ENCODE results near the gene FRMD5. TPM values are rescaled to one million over a fixed set of nuclear protein-coding genes. Genes with fewer than 3 reads are reported as not detected.
"Not testable (repeated sequence)": the region's sequence is repeated elsewhere in the genome, so short reads cannot be mapped to it uniquely, and the experiment has no call there.

FRMD5 gene
- total and polyA plus RNA-seq, 2 donors from 2014 or later = 0.32 to 0.41 TPM

GRCh38 chr15:44033894-44034293 lies 161.2 kb downstream of the FRMD5 start:
- H3K4me1 ChIP-seq (ENCODE audit: control insufficient read depth in 2 of 3, insufficient read depth in 2 of 3, low read depth in 1 of 3, low read length in 3 of 3) = peaks cover 0 to 2% (median 0%) of the 10 kb centered on the region in 3 donors
- DNase-seq (peak in 3 of 5 donors; percentile 31 to 53 (median 48)), FAIRE-seq (no peak)
- H3K9ac ChIP-seq (ENCODE audit: low read length in 3 of 3) = no peak overlapping the region
- intact Hi-C loops (cut with DNase I) = no loop called here
- H3K27me3 ChIP-seq (ENCODE audit: control insufficient read depth, insufficient read depth, low read length) = no peaks in the 10 kb centered on the region
- H3K27ac ChIP-seq (ENCODE audit: low read depth in 2 of 2, low read length in 2 of 2) = no peak overlapping the region
- H3K36me3 ChIP-seq (ENCODE audit: control insufficient read depth in 2 of 3, insufficient read depth in 3 of 3, low read length in 3 of 3) = no peaks in the 10 kb centered on the region
- no peak overlapping the region for H3K4me3 ChIP-seq (ENCODE audit: low read length in 3 of 3)
- H3K9me3 ChIP-seq (ENCODE audit: control insufficient read depth in 2 of 3, insufficient read depth in 1 of 3, low read length in 3 of 3) = no peaks in the 10 kb centered on the region
- no peak for TF ChIP-seq CTCF (IDR thresholded peaks at IDR 0.05; ENCODE audit: borderline replicate concordance, extremely low read depth, insufficient read depth)

GRCh38 chr15:44032820-44033219 lies 162.3 kb downstream of the FRMD5 start:
- intact Hi-C loops (cut with DNase I); H3K36me3 ChIP-seq (ENCODE audit: control insufficient read depth in 2 of 3, insufficient read depth in 3 of 3, low read length in 3 of 3); H3K27ac ChIP-seq (ENCODE audit: low read depth in 2 of 2, low read length in 2 of 2); H3K9me3 ChIP-seq (ENCODE audit: control insufficient read depth in 2 of 3, insufficient read depth in 1 of 3, low read length in 3 of 3); DNase-seq; H3K4me3 ChIP-seq (ENCODE audit: low read length in 3 of 3); H3K9ac ChIP-seq (ENCODE audit: low read length in 3 of 3); FAIRE-seq; H3K4me1 ChIP-seq (ENCODE audit: control insufficient read depth in 2 of 3, insufficient read depth in 2 of 3, low read depth in 1 of 3, low read length in 3 of 3); H3K27me3 ChIP-seq (ENCODE audit: control insufficient read depth, insufficient read depth, low read length): not testable (repeated sequence)

- no peaks in the 10 kb centered on the region for H3K36me3 ChIP-seq (ENCODE audit: control insufficient read depth in 2 of 3, insufficient read depth in 3 of 3, low read length in 3 of 3)
- DNase-seq (peak in 1 of 5 donors; percentile 49), FAIRE-seq (no peak)
- H3K9ac ChIP-seq (ENCODE audit: low read length in 3 of 3) = no peak overlapping the region
- H3K27me3 ChIP-seq (ENCODE audit: control insufficient read depth, insufficient read depth, low read length) = no peaks in the 10 kb centered on the region
- intact Hi-C loops (cut with DNase I) = no loop called here
- H3K9me3 ChIP-seq (ENCODE audit: control insufficient read depth in 2 of 3, insufficient read depth in 1 of 3, low read length in 3 of 3) = no peaks in the 10 kb centered on the region
- no peak overlapping the region for H3K27ac ChIP-seq (ENCODE audit: low read depth in 2 of 2, low read length in 2 of 2)
- TF ChIP-seq CTCF (IDR thresholded peaks at IDR 0.05; ENCODE audit: borderline replicate concordance, extremely low read depth, insufficient read depth) = no peak
- no peak overlapping the region for H3K4me3 ChIP-seq (ENCODE audit: low read length in 3 of 3)
- H3K4me1 ChIP-seq (ENCODE audit: control insufficient read depth in 2 of 3, insufficient read depth in 2 of 3, low read depth in 1 of 3, low read length in 3 of 3) = no peaks in the 10 kb centered on the region
These were observed 165.0 kb downstream of the FRMD5 start for GRCh38 chr15:44029940-44030568.

GRCh38 chr15:44029003-44029402 lies 166.1 kb downstream of the FRMD5 start:
- no peaks in the 10 kb centered on the region for H3K36me3 ChIP-seq (ENCODE audit: control insufficient read depth in 2 of 3, insufficient read depth in 3 of 3, low read length in 3 of 3)
- no peak for TF ChIP-seq CTCF (IDR thresholded peaks at IDR 0.05; ENCODE audit: borderline replicate concordance, extremely low read depth, insufficient read depth)
- DNase-seq (peak in 1 of 5 donors; percentile 11), FAIRE-seq (no peak)
- H3K27ac ChIP-seq (ENCODE audit: low read depth in 2 of 2, low read length in 2 of 2) = no peak overlapping the region
- H3K27me3 ChIP-seq (ENCODE audit: control insufficient read depth, insufficient read depth, low read length) = no peaks in the 10 kb centered on the region
- H3K4me1 ChIP-seq (ENCODE audit: control insufficient read depth in 2 of 3, insufficient read depth in 2 of 3, low read depth in 1 of 3, low read length in 3 of 3) = no peaks in the 10 kb centered on the region
- H3K9ac ChIP-seq (ENCODE audit: low read length in 3 of 3) = no peak overlapping the region
- H3K9me3 ChIP-seq (ENCODE audit: control insufficient read depth in 2 of 3, insufficient read depth in 1 of 3, low read length in 3 of 3) = no peaks in the 10 kb centered on the region
- intact Hi-C loops (cut with DNase I) = no loop called here
- H3K4me3 ChIP-seq (ENCODE audit: low read length in 3 of 3) = no peak overlapping the region
